C4-2B (cell line): ENCODE results near the gene ARHGAP32.

Source experiments
- CTCF ChIP-seq: fragments of 450-650 bp; conservative IDR thresholded peaks from 2 replicates; pipeline ENCODE4 v1.5.1; 2017; ENCODE audit warnings: mild to moderate bottlenecking
- ZFX ChIP-seq: fragments of 450-650 bp; IDR thresholded peaks from 2 replicates; pipeline ENCODE4 v1.6.1; 2017

- TF ChIP-seq CTCF (no peak), ZFX (no peak)
Observed at GRCh38 chr11:128934926-128935325, 257.2 kb downstream of the ARHGAP32 start.
